HG03378 (cell line): ENCODE results near the gene FRMD4A.
"Not testable (repeated sequence)": the region's sequence is repeated elsewhere in the genome, so short reads cannot be mapped to it uniquely, and the experiment has no call there.

ENCODE experiments used
- ATAC-seq: cut with Tn5 transposase; IDR thresholded peaks from one replicate; pipeline ENCODE4 v1.9.1; 2021; ENCODE audit warnings: mild to moderate bottlenecking, moderate library complexity; ENCODE audit not compliant: unreplicated experiment

Gene FRMD4A

DNA sequence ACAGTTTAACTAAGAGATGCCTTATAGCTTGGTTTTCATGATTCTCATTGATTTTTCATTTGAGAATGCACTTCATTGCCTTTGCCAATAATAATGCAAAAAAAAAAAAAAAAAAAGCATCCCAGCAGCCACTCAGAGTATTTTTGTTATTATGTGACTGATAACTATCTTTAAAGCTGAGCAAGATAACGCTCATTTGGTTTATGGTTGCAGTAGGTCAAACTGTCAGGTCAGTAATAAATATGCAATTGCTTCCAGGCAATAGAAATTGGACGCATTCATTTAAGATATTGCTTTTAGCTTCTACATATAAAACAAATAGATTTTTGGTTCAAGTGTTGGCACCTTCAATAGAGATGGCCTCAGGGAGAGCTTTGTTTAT lies 528.8 kb downstream of the FRMD4A start:
- no peak for ATAC-seq

GRCh38 chr10:13801156-13801906 lies 529.4 kb downstream of the FRMD4A start:
- no peak for ATAC-seq

DNA sequence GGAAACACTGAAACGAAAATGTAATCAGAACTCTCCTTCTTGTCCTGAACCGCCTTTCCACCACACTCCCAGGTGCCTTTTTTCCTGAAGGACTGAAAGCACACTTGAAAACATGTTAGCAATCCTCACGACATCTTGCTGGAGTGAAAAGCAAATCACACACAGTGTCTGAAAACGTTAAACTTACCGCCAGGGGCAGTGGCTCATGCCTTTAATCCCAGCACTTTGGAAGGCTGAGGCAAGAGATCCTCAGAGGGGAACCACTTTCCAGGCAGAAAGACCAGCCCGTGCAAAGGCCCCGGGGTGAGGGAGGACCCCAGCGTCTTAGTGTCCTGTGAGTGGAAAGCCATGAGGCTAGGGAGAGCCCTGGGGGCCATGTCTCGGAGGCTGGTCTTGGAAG lies 533.6 kb downstream of the FRMD4A start:
- ATAC-seq = no peak

GRCh38 chr10:13795653-13796555 lies 534.8 kb downstream of the FRMD4A start:
- no peak for ATAC-seq

GRCh38 chr10:13794992-13795612 lies 535.6 kb downstream of the FRMD4A start:
- no peak for ATAC-seq

GRCh38 chr10:13792006-13792405 lies 538.7 kb downstream of the FRMD4A start:
- no peak for ATAC-seq

- ATAC-seq = no peak
Observed at GRCh38 chr10:13791483-13791882, 539.2 kb downstream of the FRMD4A start.

GRCh38 chr10:13790196-13790595 lies 540.5 kb downstream of the FRMD4A start:
- ATAC-seq = no peak

DNA sequence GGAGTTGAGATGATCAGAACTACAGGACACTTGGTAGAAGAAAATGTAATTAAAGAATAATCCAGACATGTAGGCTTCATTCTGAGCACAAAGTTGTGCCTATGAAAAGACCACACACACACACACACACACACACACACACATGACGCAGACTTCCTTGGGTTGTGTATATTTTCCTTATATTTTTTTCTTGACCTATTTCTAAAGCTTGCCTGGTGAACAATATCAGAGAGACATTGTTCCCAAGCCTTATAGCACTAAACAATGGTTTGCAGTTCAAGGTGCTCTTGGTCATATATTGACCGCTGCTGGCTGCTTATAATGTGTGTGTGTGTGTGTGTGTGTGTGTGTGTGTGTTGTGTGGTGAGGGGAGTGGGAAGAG lies 541.3 kb downstream of the FRMD4A start:
- no peak for ATAC-seq

- no peak for ATAC-seq
Observed at GRCh38 chr10:13788711-13789447, 541.8 kb downstream of the FRMD4A start.

DNA sequence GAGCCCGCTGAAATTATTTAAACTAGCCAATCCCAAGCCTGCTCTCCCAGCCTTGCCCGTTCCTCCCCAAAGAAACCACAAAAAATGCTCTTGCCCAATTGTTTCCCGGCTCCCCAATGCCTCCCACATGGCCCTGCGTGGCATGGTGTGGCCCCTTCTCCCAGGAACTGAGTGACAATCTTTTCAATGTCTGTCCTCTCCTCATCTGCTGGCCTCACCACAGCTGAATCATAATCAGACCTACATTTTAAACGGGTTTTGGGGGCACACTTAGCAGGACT lies 542.5 kb downstream of the FRMD4A start:
- ATAC-seq = no peak

DNA sequence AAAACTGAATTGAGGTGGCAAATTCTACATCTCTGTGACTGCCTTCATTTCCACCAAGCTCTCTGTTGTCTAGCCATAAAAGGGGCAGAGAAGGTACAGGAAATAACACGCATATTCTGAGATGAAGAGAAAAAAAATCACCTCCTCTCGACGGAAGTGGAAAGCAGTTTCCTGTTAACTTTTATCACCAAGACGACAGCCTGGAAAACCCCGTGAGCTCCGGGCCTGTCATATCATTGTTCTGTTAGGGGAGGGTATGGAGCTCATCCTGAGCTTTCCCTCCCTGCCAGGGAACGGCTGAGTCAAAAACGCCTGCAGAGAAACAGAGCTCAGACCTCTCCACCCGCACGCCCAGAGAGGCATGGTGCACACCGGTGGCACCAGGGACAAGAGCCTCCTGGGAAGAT lies 543.7 kb downstream of the FRMD4A start:
- peak; percentile 75 for ATAC-seq

DNA sequence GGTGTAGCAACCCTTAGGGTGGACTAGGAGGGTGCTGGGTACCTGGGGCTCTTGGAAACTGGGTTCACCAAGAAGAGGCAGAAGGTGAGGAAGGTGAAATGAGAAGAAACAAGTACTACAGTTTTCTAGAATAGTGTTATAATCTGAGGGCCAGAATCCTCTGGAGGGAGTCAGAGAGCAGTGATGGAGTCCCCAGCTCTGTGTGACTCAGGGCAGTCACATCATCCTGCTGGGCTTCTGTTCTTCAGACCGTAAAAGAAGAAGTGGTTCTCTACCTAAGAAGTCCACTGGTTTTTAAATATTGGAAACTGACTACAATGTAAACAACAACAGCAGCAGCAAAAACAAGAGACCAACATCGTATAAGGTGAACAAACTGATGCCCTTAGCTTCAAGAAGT lies 546.7 kb downstream of the FRMD4A start:
- ATAC-seq = no peak

- ATAC-seq = no peak
Observed at GRCh38 chr10:13779748-13780147, 551.0 kb downstream of the FRMD4A start.

DNA sequence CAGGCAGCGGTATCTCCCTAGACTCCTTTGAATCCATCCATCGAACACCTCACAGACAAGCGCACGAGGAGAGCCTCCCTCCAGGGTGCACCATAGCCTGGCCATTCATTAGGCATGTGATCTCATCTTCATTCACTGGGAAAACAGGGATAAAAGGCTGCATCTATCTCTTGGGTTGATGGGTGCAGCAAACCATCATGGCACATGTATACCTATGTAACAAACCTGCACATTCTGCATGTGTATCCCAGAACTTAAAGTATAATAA lies 552.1 kb downstream of the FRMD4A start:
- ATAC-seq = not testable (repeated sequence)

- peak; percentile 57 for ATAC-seq
Observed at GRCh38 chr10:13776861-13777311, 553.8 kb downstream of the FRMD4A start.

- ATAC-seq = peak; percentile 13
Observed at GRCh38 chr10:13775786-13776775, 554.6 kb downstream of the FRMD4A start.

- ATAC-seq = no peak
Observed at GRCh38 chr10:13774303-13774893, 556.3 kb downstream of the FRMD4A start.

DNA sequence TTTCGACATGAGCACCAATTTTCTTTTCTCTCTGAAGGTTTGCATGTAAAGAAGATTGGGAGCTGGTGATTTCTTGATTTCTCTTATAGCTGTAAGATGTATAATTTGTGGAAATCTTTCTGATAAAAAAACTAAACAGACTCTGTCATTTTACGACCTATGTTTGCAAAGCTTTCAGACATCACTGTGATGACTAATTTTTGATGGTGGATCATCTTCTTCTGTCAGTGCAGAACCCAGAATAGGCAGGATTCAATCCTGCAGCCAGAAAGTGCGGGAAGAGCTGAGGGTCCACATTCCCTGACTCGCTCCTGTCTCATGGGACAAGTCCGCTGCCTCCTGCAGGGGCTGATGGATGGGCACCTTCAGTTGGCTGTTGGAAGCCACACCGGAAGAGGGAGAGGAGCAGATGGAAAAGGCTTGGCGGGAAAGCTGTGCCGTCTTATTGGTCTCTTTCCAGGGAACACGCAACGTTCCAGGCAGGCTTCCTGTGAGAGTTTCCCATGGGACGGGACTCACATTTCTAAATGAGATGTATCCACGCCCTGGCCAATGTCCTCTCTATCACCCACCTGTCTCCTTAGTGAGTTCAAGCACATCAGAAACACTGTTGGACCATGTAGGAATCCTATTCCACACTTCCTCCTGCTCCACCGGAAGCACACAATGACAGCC lies 557.1 kb downstream of the FRMD4A start:
- ATAC-seq = no peak
